AG10803 (cell line): ENCODE data around the gene BMPR1B.

Experiments
- DNase-seq: peaks from one replicate; pipeline ENCODE4 v3.0.0; 2010; ENCODE audit warnings: low read depth
- H3K4me3 ChIP-seq: 2 replicates; pipeline ENCODE4 v1.5.1; 2011; ENCODE audit warnings: mild to moderate bottlenecking, low read length, control low read depth
- CTCF ChIP-seq: conservative IDR thresholded peaks from 2 replicates; pipeline ENCODE4 v1.5.1; 2011; ENCODE audit warnings: mild to moderate bottlenecking, low read length, control low read depth, inconsistent platforms

BMPR1B gene

GRCh38 chr4:94782707-94783106 is 25.0 kb downstream of the BMPR1B start:
- DNase-seq, result no peak
- H3K4me3 ChIP-seq, result no peak overlapping the region
- no peak for TF ChIP-seq CTCF

- no peak overlapping the region for H3K4me3 ChIP-seq
- TF ChIP-seq CTCF, result no peak
- no peak for DNase-seq
Measured at GRCh38 chr4:94791701-94792100, 33.9 kb downstream of the BMPR1B start.

GRCh38 chr4:94798808-94799207 is 41.1 kb downstream of the BMPR1B start:
- H3K4me3 ChIP-seq, result no peak overlapping the region
- no peak for TF ChIP-seq CTCF
- peak; percentile 18 for DNase-seq

- TF ChIP-seq CTCF, result no peak
- no peak for DNase-seq
- no peak overlapping the region for H3K4me3 ChIP-seq
Measured at GRCh38 chr4:94801016-94801415, 43.3 kb downstream of the BMPR1B start.

- DNase-seq, result no peak
- H3K4me3 ChIP-seq, result no peak overlapping the region
- TF ChIP-seq CTCF, result no peak
Measured at GRCh38 chr4:94802091-94802490, 44.3 kb downstream of the BMPR1B start.

- H3K4me3 ChIP-seq, result no peak overlapping the region
- DNase-seq, result peak; percentile 40
- no peak for TF ChIP-seq CTCF
Measured at GRCh38 chr4:94803181-94803580, 45.4 kb downstream of the BMPR1B start.

- DNase-seq, result no peak
- H3K4me3 ChIP-seq, result no peak overlapping the region
- no peak for TF ChIP-seq CTCF
Measured at GRCh38 chr4:94804650-94805049, 46.9 kb downstream of the BMPR1B start.
